HFFc6 (cell line): ENCODE results near the gene MRPS2. TPM values are rescaled to one million over a fixed set of nuclear protein-coding genes. Genes with fewer than 3 reads are reported as not detected.

Experiments
- DNase-seq: peaks from one replicate; pipeline ENCODE4 v3.0.0-alpha.2; 2018
- H3K27ac Mint-ChIP-seq: 2 replicates; pipeline ENCODE4 v1.8.0; 2020; ENCODE audit warnings: mild to moderate bottlenecking, mixed read lengths
- H3K27me3 Mint-ChIP-seq: 2 replicates; pipeline ENCODE4 v1.8.0; 2021; ENCODE audit warnings: mild to moderate bottlenecking, moderate library complexity, mixed read lengths; ENCODE audit not compliant: insufficient read depth
- H3K36me3 Mint-ChIP-seq: 2 replicates; pipeline ENCODE4 v1.8.0; 2021; ENCODE audit warnings: low read depth, mixed read lengths
- H3K4me1 Mint-ChIP-seq: 2 replicates; pipeline ENCODE4 v1.8.0; 2020; ENCODE audit warnings: low read depth, mixed read lengths
- H3K4me3 Mint-ChIP-seq: 2 replicates; pipeline ENCODE4 v1.8.0; 2020; ENCODE audit warnings: mild to moderate bottlenecking, moderate library complexity, mixed read lengths
- H3K9me3 Mint-ChIP-seq: 2 replicates; pipeline ENCODE4 v1.8.0; 2020; ENCODE audit warnings: mild to moderate bottlenecking, mixed read lengths
- CTCF ChIP-seq: fragments of 200-600 bp; sonication (generic); IDR thresholded peaks from 2 replicates; pipeline ENCODE4 v1.5.0; 2021; ENCODE audit warnings: antibody characterized with exemption, mild to moderate bottlenecking
- total RNA-seq, 6 experiments: library from RNA; stranded (reverse); fragmentation: NEBNext Ultra II Directional; extraction: Animal tissue kit (Norgen Biotek cat#: 25700); gene quantifications; 2 replicates in 1 of 6; 3 replicates in 5 of 6; pipeline ENCODE4 v1.2.3, GENCODE V29; 2021

MRPS2 gene
- total RNA-seq, 6 experiments from 2014 or later = 37.5 to 43.3 (median 38.6) TPM

GRCh38 chr9:135478829-135479468 is 21.5 kb upstream of the MRPS2 start:
- Mint-ChIP-seq H3K36me3 (no peaks in the 10 kb centered on the region), H3K27me3 (no peaks in the 10 kb centered on the region; the same call in 1 of the 2 replicates), H3K4me3 (peak overlapping the region; percentile 84), H3K4me1 (peaks cover 21% of the 10 kb centered on the region), H3K9me3 (no peaks in the 10 kb centered on the region), H3K27ac (peak overlapping the region; percentile 40)
- TF ChIP-seq CTCF = peak; percentile 31; the same call in 1 of the 2 replicates
- DNase-seq = no peak

- Mint-ChIP-seq H3K27ac (peak within 1 kb of the TSS; percentile 40), H3K4me1 (peaks cover 21% of the 10 kb centered on the region), H3K9me3 (no peaks in the 10 kb centered on the region), H3K27me3 (no peaks in the 10 kb centered on the region; the same call in 1 of the 2 replicates), H3K4me3 (peak within 1 kb of the TSS; percentile 84), H3K36me3 (no peaks in the 10 kb centered on the region)
- DNase-seq = no peak
- no peak for TF ChIP-seq CTCF
Observed at GRCh38 chr9:135479469-135480052, 20.9 kb upstream of the MRPS2 start, which contains the start of gene PPP1R26. TSS of gene PPP1R26 (plus strand) at chr9:135479782. CDS start at chr9:135484511, 4,729 bp downstream.

GRCh38 chr9:135480071-135480939 is 20.2 kb upstream of the MRPS2 start:
- H3K4me3 Mint-ChIP-seq = peak overlapping the region; percentile 80
- H3K27me3 Mint-ChIP-seq = no peaks in the 10 kb centered on the region; the same call in 1 of the 2 replicates
- peaks cover 21% of the 10 kb centered on the region for H3K4me1 Mint-ChIP-seq
- H3K27ac Mint-ChIP-seq = no peak overlapping the region
- TF ChIP-seq CTCF = no peak
- H3K9me3 Mint-ChIP-seq = no peaks in the 10 kb centered on the region
- DNase-seq = no peak
- H3K36me3 Mint-ChIP-seq = peaks cover 3% of the 10 kb centered on the region; the same call in 1 of the 2 replicates

GRCh38 chr9:135480940-135481310 is 19.6 kb upstream of the MRPS2 start:
- Mint-ChIP-seq H3K36me3 (peaks cover 5% of the 10 kb centered on the region; the same call in 1 of the 2 replicates), H3K9me3 (no peaks in the 10 kb centered on the region), H3K27me3 (no peaks in the 10 kb centered on the region; the same call in 1 of the 2 replicates), H3K27ac (no peak overlapping the region), H3K4me1 (peaks cover 17% of the 10 kb centered on the region), H3K4me3 (peak overlapping the region; percentile 80)
- DNase-seq = no peak
- TF ChIP-seq CTCF = no peak

- Mint-ChIP-seq H3K4me3 (0 out of 2 replicates have a peak overlapping the region, but pooled peaks have one; percentile 11), H3K9me3 (no peaks in the 10 kb centered on the region), H3K27me3 (peaks cover 1% of the 10 kb centered on the region; the same call in 1 of the 2 replicates), H3K4me1 (peaks cover 13% of the 10 kb centered on the region), H3K36me3 (peaks cover 5% of the 10 kb centered on the region; the same call in 1 of the 2 replicates), H3K27ac (no peak overlapping the region)
- no peak for TF ChIP-seq CTCF
- DNase-seq = no peak
Observed at GRCh38 chr9:135482015-135482754, 18.3 kb upstream of the MRPS2 start.
